Skeletal muscle tissue (tissue), 4 donors: Measurements from ENCODE around the gene PCDHGA10. TPM values are rescaled to one million over a fixed set of nuclear protein-coding genes. Genes with fewer than 3 reads are reported as not detected.
"Not testable (repeated sequence)": the region's sequence is repeated elsewhere in the genome, so short reads cannot be mapped to it uniquely, and the experiment has no call there.

Experiments
- H3K27ac ChIP-seq: one replicate; pipeline ENCODE4 v1.7.0; 2013; ENCODE audit warnings: mild to moderate bottlenecking, low read depth, low read length, inconsistent platforms
- H3K27me3 ChIP-seq, 3 donors: one replicate each; pipeline ENCODE4 v1.7.0; 2013; ENCODE audit warnings: low read length in 3 of 3; ENCODE audit not compliant: control insufficient read depth in 3 of 3, insufficient read depth in 3 of 3
- H3K36me3 ChIP-seq, 3 donors: one replicate each; pipeline ENCODE4 v1.7.0; 2013; ENCODE audit warnings: low read length in 3 of 3; ENCODE audit not compliant: control insufficient read depth in 3 of 3, insufficient read depth in 3 of 3
- H3K4me1 ChIP-seq, 3 donors: one replicate each; pipeline ENCODE4 v1.7.0; 2013; ENCODE audit warnings: low read length in 3 of 3, mild to moderate bottlenecking in 3 of 3; ENCODE audit not compliant: control insufficient read depth in 3 of 3, insufficient read depth in 3 of 3
- H3K4me3 ChIP-seq, 3 donors: one replicate each; pipeline ENCODE4 v1.7.0; 2013; ENCODE audit warnings: low read length in 3 of 3
- H3K9ac ChIP-seq, 3 donors: one replicate each; pipeline ENCODE4 v1.7.0; 2013; ENCODE audit warnings: low read length in 3 of 3, mild to moderate bottlenecking in 3 of 3, moderate library complexity in 2 of 3, low read depth in 1 of 3
- H3K9me3 ChIP-seq, 3 donors: one replicate each; pipeline ENCODE4 v1.7.0; 2013; ENCODE audit warnings: low read length in 3 of 3; ENCODE audit not compliant: control insufficient read depth in 3 of 3
- total RNA-seq: library from RNA; depleted of rRNA; stranded (reverse); fragments of >200 nt; gene quantifications from one replicate; pipeline ENCODE4 v1.2.3, GENCODE V29; 2014
- donor health status: Osteomylitis.

PCDHGA10 gene
- total RNA-seq, 1 donor from 2014 or later: 4.2 TPM

DNA sequence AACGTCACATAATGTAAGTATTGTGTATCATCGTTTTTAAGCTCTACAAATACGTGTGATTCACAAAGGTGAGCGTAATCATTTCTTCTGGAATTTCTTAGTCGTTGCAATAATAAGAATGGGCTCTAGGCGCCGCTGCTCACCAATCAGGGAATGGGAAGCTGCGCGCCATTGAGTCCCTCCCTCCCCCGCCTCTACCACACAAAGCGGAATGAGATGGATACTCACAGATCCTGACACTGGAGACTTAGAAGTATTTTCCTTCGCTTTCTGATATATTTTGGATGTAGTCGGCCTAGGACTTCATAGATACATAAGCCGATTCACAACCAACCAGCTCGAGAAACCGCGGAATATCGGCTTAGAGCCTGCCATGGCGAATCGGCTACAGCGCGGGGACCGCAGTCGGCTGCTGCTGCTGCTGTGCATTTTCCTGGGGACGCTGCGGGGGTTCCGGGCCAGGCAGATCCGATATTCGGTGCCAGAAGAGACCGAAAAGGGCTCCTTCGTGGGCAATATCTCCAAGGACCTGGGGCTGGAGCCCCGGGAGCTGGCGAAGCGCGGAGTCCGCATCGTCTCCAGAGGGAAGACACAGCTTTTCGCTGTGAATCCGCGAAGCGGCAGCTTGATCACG, 8.2 kb downstream of the PCDHGA10 start, which contains the start of gene PCDHGA11:
TSS of gene PCDHGA11 (plus strand) at position 197 of the 634 bp plus-strand sequence. CDS start at position 374, 177 bp downstream.
- H3K9ac ChIP-seq: peak within 1 kb of the TSS in 2 of 3 donors; percentile 50 to 63
- H3K9me3 ChIP-seq: peaks cover 30 to 39% (median 36%) of the 10 kb centered on the region in 3 donors
- H3K27me3 ChIP-seq: peaks cover 0 to 3% (median 2%) of the 10 kb centered on the region in 3 donors
- H3K4me1 ChIP-seq: peaks cover 0 to 25% (median 19%) of the 10 kb centered on the region in 3 donors
- peaks cover 5 to 16% (median 6%) of the 10 kb centered on the region in 3 donors for H3K36me3 ChIP-seq
- H3K27ac ChIP-seq: peak within 1 kb of the TSS; percentile 19
- peak within 1 kb of the TSS; percentile 59 to 71 (median 67) for H3K4me3 ChIP-seq

DNA sequence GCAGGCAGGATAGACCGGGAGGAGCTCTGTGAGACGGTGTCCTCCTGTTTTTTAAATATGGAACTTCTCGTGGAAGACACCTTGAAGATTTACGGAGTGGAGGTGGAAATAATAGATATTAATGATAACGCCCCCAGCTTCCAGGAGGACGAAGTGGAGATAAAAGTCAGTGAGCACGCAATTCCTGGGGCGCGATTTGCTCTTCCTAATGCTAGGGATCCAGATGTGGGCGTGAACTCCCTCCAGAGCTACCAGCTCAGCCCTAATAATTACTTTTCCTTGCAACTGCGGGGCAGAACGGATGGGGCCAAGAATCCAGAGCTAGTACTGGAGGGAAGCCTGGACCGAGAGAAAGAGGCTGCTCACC, 8.7 kb downstream of the PCDHGA10 start:
- Histone ChIP-seq H3K4me3 (peak overlapping the region; percentile 59 to 71 (median 67)), H3K9ac (peak overlapping the region in 2 of 3 donors; percentile 50 to 63), H3K9me3 (peaks cover 31 to 43% (median 41%) of the 10 kb centered on the region in 3 donors), H3K36me3 (peaks cover 5 to 18% (median 6%) of the 10 kb centered on the region in 3 donors), H3K27me3 (peaks cover 0 to 3% (median 2%) of the 10 kb centered on the region in 3 donors), H3K4me1 (peaks cover 0 to 25% (median 19%) of the 10 kb centered on the region in 3 donors), H3K27ac (peak overlapping the region; percentile 19)

DNA sequence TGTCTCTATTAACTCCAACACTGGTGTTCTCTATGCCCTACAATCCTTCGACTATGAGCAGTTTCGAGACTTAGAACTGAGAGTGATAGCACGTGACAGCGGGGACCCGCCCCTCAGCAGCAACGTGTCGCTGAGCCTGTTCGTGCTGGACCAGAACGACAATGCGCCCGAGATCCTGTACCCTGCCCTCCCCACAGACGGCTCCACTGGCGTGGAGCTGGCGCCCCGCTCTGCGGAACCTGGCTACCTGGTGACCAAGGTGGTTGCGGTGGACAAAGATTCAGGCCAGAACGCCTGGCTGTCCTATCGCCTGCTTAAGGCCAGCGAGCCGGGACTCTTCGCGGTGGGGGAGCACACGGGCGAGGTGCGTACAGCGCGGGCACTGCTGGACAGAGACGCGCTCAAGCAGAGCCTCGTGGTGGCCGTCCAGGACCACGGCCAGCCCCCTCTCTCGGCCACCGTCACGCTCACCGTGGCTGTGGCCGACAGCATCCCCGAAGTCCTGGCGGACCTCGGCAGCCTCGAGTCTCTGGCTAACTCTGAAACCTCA, 10.0 kb downstream of the PCDHGA10 start:
- H3K4me3 ChIP-seq: peak overlapping the region in 2 of 3 donors; percentile 24 to 41
- peaks cover 0 to 3% (median 2%) of the 10 kb centered on the region in 3 donors for H3K27me3 ChIP-seq
- H3K9me3 ChIP-seq: peaks cover 39 to 55% (median 47%) of the 10 kb centered on the region in 3 donors
- H3K4me1 ChIP-seq: peaks cover 0 to 25% (median 19%) of the 10 kb centered on the region in 3 donors
- H3K9ac ChIP-seq: no peak overlapping the region
- peaks cover 9 to 25% (median 11%) of the 10 kb centered on the region in 3 donors for H3K36me3 ChIP-seq
- H3K27ac ChIP-seq: no peak overlapping the region

DNA sequence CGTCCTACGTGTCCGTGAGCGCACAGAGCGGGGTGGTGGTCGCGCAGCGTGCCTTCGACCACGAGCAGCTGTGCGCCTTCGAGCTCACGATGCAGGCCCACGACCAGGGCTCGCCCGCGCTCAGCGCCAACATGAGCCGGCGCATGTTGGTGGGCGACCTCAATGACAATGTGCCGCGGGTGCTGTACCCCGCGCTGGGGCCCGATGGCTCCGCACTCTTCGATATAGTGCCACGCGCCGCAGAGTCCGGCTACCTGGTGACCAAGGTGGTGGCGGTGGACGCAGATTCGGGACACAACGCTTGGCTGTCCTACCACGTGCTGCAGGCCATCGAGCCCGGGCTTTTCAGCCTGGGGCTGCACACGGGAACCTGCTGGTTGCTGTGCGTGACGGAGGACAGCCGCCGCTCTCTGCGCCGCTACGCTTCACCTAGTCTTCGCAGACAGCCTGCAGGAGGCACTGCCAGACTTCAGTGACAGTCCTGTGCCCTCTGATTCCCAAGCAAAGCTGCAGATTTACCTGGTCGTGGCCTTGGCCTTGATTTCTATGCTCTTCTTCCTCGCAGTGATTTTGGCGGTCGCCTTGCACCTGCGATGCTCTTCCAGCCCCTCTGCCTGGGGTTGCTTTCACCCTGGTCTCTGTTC, 15.1 kb downstream of the PCDHGA10 start:
- Histone ChIP-seq H3K4me3 (peak overlapping the region in 2 of 3 donors; percentile 9), H3K27me3 (no peaks in the 10 kb centered on the region), H3K27ac (no peak overlapping the region), H3K9ac (no peak overlapping the region), H3K36me3 (peaks cover 7 to 16% (median 13%) of the 10 kb centered on the region in 3 donors), H3K4me1 (peaks cover 2 to 9% (median 4%) of the 10 kb centered on the region in 3 donors), H3K9me3 (peaks cover 18 to 42% (median 29%) of the 10 kb centered on the region in 3 donors)

DNA sequence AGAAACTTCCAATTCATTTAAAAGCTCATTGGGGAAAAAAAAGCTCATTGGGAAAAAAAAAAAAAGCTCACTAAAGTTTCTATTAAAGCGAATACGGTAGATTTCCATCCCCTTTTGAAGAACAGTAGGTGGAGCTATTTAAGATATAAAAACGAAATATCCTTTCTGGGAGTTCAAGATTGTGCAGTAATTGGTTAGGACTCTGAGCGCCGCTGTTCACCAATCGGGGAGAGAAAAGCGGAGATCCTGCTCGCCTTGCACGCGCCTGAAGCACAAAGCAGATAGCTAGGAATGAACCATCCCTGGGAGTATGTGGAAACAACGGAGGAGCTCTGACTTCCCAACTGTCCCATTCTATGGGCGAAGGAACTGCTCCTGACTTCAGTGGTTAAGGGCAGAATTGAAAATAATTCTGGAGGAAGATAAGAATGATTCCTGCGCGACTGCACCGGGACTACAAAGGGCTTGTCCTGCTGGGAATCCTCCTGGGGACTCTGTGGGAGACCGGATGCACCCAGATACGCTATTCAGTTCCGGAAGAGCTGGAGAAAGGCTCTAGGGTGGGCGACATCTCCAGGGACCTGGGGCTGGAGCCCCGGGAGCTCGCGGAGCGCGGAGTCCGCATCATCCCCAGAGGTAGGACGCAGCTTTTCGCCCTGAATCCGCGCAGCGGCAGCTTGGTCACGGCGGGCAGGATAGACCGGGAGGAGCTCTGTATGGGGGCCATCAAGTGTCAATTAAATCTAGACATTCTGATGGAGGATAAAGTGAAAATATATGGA, 17.7 kb downstream of the PCDHGA10 start, which contains the start of gene PCDHGA12:
TSS of gene PCDHGA12 (plus strand) at position 176 of the 782 bp plus-strand sequence. CDS start at position 429, 253 bp downstream.
- Histone ChIP-seq H3K4me3 (peak within 1 kb of the TSS; percentile 54 to 78 (median 70)), H3K36me3 (peaks cover 7 to 16% (median 13%) of the 10 kb centered on the region in 3 donors), H3K27me3 (no peaks in the 10 kb centered on the region), H3K27ac (no peak within 1 kb of the TSS), H3K9ac (peak within 1 kb of the TSS in 2 of 3 donors; percentile 43 to 51), H3K4me1 (peaks cover 2 to 8% (median 4%) of the 10 kb centered on the region in 3 donors), H3K9me3 (peaks cover 15 to 37% (median 17%) of the 10 kb centered on the region in 3 donors)

DNA sequence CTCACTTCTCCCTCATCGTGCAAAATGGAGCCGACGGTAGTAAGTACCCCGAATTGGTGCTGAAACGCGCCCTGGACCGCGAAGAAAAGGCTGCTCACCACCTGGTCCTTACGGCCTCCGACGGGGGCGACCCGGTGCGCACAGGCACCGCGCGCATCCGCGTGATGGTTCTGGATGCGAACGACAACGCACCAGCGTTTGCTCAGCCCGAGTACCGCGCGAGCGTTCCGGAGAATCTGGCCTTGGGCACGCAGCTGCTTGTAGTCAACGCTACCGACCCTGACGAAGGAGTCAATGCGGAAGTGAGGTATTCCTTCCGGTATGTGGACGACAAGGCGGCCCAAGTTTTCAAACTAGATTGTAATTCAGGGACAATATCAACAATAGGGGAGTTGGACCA, 18.5 kb downstream of the PCDHGA10 start:
- H3K4me3 ChIP-seq: peak overlapping the region; percentile 54 to 78 (median 70)
- H3K4me1 ChIP-seq: peaks cover 2 to 8% (median 4%) of the 10 kb centered on the region in 3 donors
- no peaks in the 10 kb centered on the region for H3K27me3 ChIP-seq
- H3K9ac ChIP-seq: peak overlapping the region in 1 of 3 donors; percentile 50
- no peak overlapping the region for H3K27ac ChIP-seq
- H3K36me3 ChIP-seq: peaks cover 7 to 13% (median 13%) of the 10 kb centered on the region in 3 donors
- peaks cover 10 to 34% (median 13%) of the 10 kb centered on the region in 3 donors for H3K9me3 ChIP-seq

DNA sequence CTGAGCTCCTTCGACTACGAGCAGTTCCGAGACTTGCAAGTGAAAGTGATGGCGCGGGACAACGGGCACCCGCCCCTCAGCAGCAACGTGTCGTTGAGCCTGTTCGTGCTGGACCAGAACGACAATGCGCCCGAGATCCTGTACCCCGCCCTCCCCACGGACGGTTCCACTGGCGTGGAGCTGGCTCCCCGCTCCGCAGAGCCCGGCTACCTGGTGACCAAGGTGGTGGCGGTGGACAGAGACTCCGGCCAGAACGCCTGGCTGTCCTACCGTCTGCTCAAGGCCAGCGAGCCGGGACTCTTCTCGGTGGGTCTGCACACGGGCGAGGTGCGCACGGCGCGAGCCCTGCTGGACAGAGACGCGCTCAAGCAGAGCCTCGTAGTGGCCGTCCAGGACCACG, 19.5 kb downstream of the PCDHGA10 start:
- peak overlapping the region; percentile 29 to 78 (median 51) for H3K4me3 ChIP-seq

DNA sequence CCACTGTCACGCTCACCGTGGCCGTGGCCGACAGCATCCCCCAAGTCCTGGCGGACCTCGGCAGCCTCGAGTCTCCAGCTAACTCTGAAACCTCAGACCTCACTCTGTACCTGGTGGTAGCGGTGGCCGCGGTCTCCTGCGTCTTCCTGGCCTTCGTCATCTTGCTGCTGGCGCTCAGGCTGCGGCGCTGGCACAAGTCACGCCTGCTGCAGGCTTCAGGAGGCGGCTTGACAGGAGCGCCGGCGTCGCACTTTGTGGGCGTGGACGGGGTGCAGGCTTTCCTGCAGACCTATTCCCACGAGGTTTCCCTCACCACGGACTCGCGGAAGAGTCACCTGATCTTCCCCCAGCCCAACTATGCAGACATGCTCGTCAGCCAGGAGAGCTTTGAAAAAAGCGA, 19.9 kb downstream of the PCDHGA10 start:
- peak overlapping the region in 1 of 3 donors; percentile 14 for H3K4me3 ChIP-seq
- not testable (repeated sequence) for H3K4me1 ChIP-seq, H3K36me3 ChIP-seq, H3K27me3 ChIP-seq, H3K9ac ChIP-seq, H3K27ac ChIP-seq
- peaks cover 2 to 21% (median 6%) of the 10 kb centered on the region in 3 donors for H3K9me3 ChIP-seq

More for the DNA sequence above, 19.5 kb downstream of the PCDHGA10 start:
- peaks cover 7 to 13% (median 11%) of the 10 kb centered on the region in 3 donors for H3K36me3 ChIP-seq
- H3K4me1 ChIP-seq, H3K9ac ChIP-seq, H3K27me3 ChIP-seq, H3K27ac ChIP-seq: not testable (repeated sequence)
- H3K9me3 ChIP-seq: peaks cover 5 to 26% (median 10%) of the 10 kb centered on the region in 3 donors

DNA sequence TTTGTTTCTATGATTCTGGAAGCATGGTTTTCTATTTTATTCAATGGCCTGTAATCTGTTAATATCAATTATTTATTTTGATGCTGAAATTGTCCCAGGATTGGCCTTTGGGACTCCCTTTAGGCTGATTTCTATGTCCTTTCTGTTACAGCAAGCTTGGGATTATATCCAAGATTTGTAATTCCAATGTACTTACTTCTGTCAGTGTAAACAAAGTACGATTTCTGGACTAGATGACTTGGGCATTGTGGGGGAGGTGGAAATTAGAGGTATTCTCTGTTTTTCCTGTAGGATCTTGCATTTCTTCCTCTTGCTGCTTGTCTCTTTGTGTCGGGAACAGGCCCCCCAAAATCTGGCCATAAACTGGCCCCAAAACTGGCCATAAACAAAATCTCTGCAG, 21.2 kb downstream of the PCDHGA10 start:
- Histone ChIP-seq H3K27ac (no peak overlapping the region), H3K36me3 (peaks cover 0 to 4% (median 3%) of the 10 kb centered on the region in 3 donors), H3K9me3 (peaks cover 0 to 15% (median 5%) of the 10 kb centered on the region in 3 donors), H3K4me1 (peaks cover 2 to 8% (median 4%) of the 10 kb centered on the region in 3 donors), H3K27me3 (no peaks in the 10 kb centered on the region), H3K4me3 (no peak overlapping the region), H3K9ac (no peak overlapping the region)
